ENCODE data around the gene DPH7. TPM values are rescaled to one million over a fixed set of nuclear protein-coding genes. Genes with fewer than 3 reads are reported as not detected.

Gene DPH7
- total and polyA plus RNA-seq, 2 of the 8 experiments (the other 6 are each of a cell fraction or from before 2014, with no cell fraction given): 44.6 to 45.5 TPM

GRCh38 chr9:137556069-137556838, 22.5 kb downstream of the DPH7 start (continued):
- TF ChIP-seq CHD7 (IDR thresholded peaks at IDR 0.05; ENCODE audit: insufficient replicate concordance, low read length) (no peak), EP300 (IDR thresholded peaks at IDR 0.05; ENCODE audit: borderline replicate concordance in 1 of 2, low read depth in 2 of 2, low read length in 2 of 2) (no peak), BRCA1 (IDR thresholded peaks at IDR 0.05; ENCODE audit: low read depth, low read length) (no peak), PHF8 (conservative IDR thresholded peaks at IDR 0.05; ENCODE audit: low read depth, low read length) (no peak), KDM5A (IDR thresholded peaks at IDR 0.05; ENCODE audit: low read length) (no peak), CBX8 (IDR thresholded peaks at IDR 0.05; ENCODE audit: borderline replicate concordance, low read depth, low read length) (no peak), JUND (IDR thresholded peaks at IDR 0.05; ENCODE audit: low read length) (no peak)
